A549 (cell line): ENCODE data around the gene GNE.

ENCODE experiments used
- CBX8 ChIP-seq: fragments of 200-600 bp; sonication (generic); IDR thresholded peaks from 2 replicates; pipeline ENCODE4 v1.6.1; 2016
- CEBPB ChIP-seq, 2 experiments: fragments of >200 bp in 1 of 2; sonication (Bioruptor Twin) in 1 of 2; formaldehyde crosslinking in 1 of 2; IDR thresholded peaks; 2 replicates each; pipeline ENCODE4 v1.6.1; 2012 to 2016
- CTCF ChIP-seq: fragments of >200 bp; sonication (Bioruptor Twin); formaldehyde crosslinking; IDR thresholded peaks from 3 replicates; pipeline ENCODE4 v1.5.1; 2016
- EP300 ChIP-seq, 2 experiments: fragments of >200 bp; sonication (Bioruptor Twin); formaldehyde crosslinking; IDR thresholded peaks; 2 replicates in 1 of 2; 3 replicates in 1 of 2; pipeline ENCODE4 v1.6.1; 2016 to 2017
- FOSL2 ChIP-seq, 2 experiments: fragments of 450-650 bp in 1 of 2; fragments of >200 bp in 1 of 2; sonication (Bioruptor Twin) in 1 of 2; formaldehyde crosslinking; IDR thresholded peaks; 2 replicates each; pipeline versions ENCODE4 v1.5.0 to v1.6.1; 2016 to 2020; ENCODE audit warnings: mild to moderate bottlenecking in 1 of 2, moderate library complexity in 1 of 2
- HOXA7 ChIP-seq: fragments of 250-450 bp; sonication (Bioruptor Pico); IDR thresholded peaks from 2 replicates; pipeline ENCODE4 v1.5.0; 2020; ENCODE audit warnings: mild to moderate bottlenecking, moderate library complexity
- JUN ChIP-seq, 2 experiments: fragments of >200 bp; sonication (Bioruptor Twin); formaldehyde crosslinking; IDR thresholded peaks; 2 replicates in 1 of 2; 3 replicates in 1 of 2; pipeline ENCODE4 v1.6.1; 2016 to 2017
- MAX ChIP-seq: IDR thresholded peaks from 2 replicates; pipeline ENCODE4 v1.6.1; 2012
- MYC ChIP-seq: IDR thresholded peaks from 2 replicates; pipeline ENCODE4 v1.6.1; 2012; ENCODE audit warnings: mild to moderate bottlenecking, inconsistent platforms, low read length, improper control_type of control experiment, borderline replicate concordance
- NPAS2 ChIP-seq: fragments of 250-450 bp; sonication (Bioruptor Pico); IDR thresholded peaks from 2 replicates; pipeline ENCODE4 v1.8.0; 2022; ENCODE audit warnings: mild to moderate bottlenecking, moderate library complexity, borderline replicate concordance
- POLR2A ChIP-seq: IDR thresholded peaks from 2 replicates; pipeline ENCODE4 v1.6.1; 2012; ENCODE audit warnings: mild to moderate bottlenecking, low read length
- TP53 ChIP-seq: fragments of 250-450 bp; sonication (Bioruptor Pico); IDR thresholded peaks from 2 replicates; pipeline ENCODE4 v1.5.0; 2021; ENCODE audit warnings: mild to moderate bottlenecking, moderate library complexity
- TF ChIP-seq, protein P1 (sequence below): fragments of >200 bp; sonication (Bioruptor Twin); formaldehyde crosslinking; IDR thresholded peaks from 3 replicates; pipeline ENCODE4 v1.6.1; 2016

DNA sequence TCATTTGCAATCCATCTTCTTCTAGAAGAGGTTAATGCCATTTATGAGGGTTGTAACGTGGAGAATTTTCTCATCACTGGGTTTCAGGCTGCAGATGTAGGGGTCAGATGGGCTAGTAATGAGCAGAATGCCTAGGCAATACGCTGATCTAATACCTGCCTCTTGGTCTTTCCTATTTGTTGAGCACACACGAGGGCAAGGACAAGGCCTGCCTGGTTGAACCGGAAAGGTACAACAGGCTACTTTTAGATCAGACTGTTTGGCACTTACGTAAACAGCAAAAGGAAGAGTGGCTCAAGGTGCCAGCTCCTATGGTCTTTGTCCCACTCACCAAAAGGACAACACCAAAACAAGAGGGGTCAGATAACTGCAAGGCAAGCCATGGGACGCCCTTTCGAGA lies 24.0 kb upstream of the GNE start:
- no peak for TF ChIP-seq POLR2A
- TF ChIP-seq CTCF: no peak
- no peak for TF ChIP-seq FOSL2 (IDR thresholded peaks at IDR 0.05)
- TF ChIP-seq FOSL2 (CRISPR knock-in tag; IDR thresholded peaks at IDR 0.05): no peak
- no peak for TF ChIP-seq CBX8
- TF ChIP-seq JUN (IDR thresholded peaks at IDR 0.05): no peak
- no peak for TF ChIP-seq MAX
- TF ChIP-seq EP300 (IDR thresholded peaks at IDR 0.05): no peak
- TF ChIP-seq MYC: no peak
- TF ChIP-seq NPAS2 (CRISPR knock-in tag): no peak
- TF ChIP-seq CEBPB (IDR thresholded peaks at IDR 0.05): no peak
- TF ChIP-seq HOXA7: no peak
- TF ChIP-seq TP53 (CRISPR knock-in tag): no peak
- TF ChIP-seq, protein P1, sequence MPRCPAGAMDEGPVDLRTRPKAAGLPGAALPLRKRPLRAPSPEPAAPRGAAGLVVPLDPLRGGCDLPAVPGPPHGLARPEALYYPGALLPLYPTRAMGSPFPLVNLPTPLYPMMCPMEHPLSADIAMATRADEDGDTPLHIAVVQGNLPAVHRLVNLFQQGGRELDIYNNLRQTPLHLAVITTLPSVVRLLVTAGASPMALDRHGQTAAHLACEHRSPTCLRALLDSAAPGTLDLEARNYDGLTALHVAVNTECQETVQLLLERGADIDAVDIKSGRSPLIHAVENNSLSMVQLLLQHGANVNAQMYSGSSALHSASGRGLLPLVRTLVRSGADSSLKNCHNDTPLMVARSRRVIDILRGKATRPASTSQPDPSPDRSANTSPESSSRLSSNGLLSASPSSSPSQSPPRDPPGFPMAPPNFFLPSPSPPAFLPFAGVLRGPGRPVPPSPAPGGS: no peak
